Measurements from ENCODE around the gene KRTAP1-1.
"Not testable (repeated sequence)": the region's sequence is repeated elsewhere in the genome, so short reads cannot be mapped to it uniquely, and the experiment has no call there.

KRTAP1-1 gene

DNA sequence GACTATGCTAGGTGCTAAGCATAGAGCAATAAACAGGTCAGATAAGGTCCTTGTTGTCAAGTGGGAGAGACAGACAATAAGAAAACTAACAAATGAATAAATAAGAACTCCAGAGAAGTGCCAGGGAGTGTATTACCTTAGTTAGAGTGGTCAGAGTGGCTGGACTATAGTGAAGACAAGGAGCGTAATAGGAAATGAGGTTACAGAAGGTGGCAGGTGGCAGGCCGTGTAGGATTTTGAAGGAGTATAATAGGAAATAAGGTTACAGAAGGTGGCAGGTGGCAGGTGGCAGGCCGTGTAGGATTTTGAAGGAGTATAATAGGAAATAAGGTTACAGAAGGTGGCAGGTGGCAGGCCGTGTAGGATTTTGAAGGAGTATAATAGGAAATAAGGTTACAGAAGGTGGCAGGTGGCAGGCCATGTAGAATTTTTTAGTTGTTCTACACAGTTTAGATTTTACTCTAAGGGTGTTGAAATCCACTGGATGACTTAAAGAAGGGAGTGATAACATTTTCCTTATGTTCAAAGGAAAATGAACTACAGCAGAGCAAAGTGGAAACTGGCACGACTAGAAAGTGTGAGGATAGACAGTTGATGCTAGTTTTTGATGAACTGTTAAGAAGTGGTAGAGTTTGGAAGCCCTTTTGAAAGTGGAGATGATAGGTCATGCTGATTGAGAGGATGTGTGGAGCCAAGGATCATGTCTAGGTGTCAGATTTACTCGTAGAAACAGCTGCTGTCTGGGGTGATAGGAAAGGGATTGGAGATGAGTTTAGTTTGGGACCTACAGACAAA, 28.7 kb downstream of the KRTAP1-1 start:
- no peak for DNase-seq (ENCODE audit: low spot score)

DNA sequence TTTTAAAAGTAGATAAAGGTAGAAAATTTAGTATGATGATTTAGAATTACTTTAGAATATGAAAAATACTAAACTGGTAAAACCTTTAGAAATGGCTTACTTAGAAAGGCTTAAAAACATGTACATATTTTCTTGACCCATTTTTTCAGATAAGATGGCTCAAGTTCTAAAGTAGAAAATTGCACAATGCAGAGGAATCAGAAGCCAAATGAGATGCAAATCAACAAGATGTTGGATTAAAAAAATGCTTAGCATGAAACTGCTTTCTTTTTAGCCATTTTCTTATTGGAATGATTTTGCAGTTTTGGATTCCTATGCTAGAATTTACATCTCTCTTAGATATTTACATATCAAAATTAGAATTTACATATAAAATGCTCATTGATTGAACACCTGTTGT, 30.8 kb downstream of the KRTAP1-1 start:
- no peak for DNase-seq (ENCODE audit: low spot score)

DNA sequence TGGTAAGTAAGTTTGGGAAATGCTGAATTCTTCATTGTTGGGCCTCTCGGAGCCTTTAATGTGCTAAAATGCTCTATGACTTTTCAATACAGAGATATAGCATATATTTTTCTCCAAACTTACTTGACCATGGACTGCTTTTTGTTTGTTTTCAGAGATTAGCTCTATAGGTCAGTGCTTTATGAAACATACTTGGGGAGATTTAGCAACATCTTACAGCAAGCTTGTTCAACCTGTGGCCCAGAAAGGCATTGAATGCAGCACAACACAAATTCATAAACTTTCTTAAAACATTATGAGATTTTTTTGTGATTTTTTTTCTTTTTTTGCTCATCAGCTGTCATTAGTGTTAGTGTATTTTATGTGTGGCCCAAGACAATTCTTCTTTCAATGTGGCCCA, 31.3 kb downstream of the KRTAP1-1 start:
- no peak for DNase-seq (ENCODE audit: low spot score)

DNA sequence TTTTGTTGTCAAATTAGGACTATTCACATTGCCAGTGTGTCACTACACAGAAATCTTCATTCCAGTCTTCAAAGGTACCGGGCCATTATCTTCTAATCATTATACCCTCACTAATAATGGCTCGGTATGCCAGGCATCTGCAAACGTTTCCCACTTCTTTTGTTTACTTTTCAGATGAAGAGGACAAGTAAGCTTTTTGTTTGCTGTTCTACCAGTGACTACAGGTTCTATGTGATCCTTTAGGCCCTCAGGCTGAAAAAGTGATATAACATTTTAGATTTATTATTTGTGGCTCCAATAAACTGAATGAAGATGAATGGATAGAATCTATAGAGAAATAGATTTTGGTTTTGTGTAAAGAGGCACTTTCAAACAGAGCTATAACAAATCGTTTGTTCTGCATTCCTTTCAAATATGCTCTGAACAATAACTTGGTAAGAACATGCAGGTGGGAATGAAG, 31.9 kb downstream of the KRTAP1-1 start:
- DNase-seq (ENCODE audit: low spot score): peak; percentile 8

- no peak for DNase-seq (ENCODE audit: low spot score)
Observed at GRCh38 chr17:41008811-41009210, 32.4 kb downstream of the KRTAP1-1 start, which contains the start of gene KRTAP3-1. TSS of gene KRTAP3-1 (minus strand) at chr17:41009128. CDS start at chr17:41009074, 54 bp downstream.

DNA sequence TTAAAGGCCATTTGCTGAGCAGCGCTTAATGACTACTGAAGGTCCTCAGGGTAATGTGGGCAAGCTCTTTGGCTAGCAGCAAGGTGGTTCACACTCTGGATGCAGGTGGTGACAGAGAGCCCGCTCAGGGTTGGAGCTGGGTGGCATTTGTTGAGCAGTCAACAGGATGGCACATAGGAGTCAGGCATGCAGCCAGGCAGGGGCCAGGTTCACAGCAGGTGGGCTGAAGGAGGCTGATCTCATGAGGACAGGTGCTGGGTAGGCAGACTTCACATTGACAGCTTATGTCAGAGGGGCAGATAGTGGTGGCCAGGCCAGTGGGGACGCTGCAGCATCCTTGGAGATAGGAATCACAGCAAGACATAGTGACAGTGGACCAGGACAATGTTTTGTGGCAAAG, 36.9 kb downstream of the KRTAP1-1 start:
- DNase-seq (ENCODE audit: low spot score): no peak

DNA sequence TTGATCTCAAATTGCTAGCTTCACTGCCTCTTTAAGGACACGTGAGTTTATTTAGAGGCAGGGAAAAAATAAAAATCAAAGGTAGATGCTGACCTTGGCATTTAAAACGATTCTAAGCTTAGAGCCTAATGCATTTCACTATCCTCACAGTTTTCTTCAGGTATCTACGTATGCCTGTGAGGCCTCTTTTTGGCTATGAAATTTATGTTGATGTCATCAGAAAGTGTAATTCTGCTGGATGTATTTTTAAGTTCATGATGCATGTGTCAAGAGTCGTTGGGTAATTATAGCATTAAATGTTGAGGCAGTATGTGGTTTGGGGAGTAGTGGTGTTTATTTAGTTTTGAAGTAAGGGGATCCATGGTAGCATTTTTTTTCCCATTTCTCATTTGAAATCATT, 37.3 kb downstream of the KRTAP1-1 start:
- no peak for DNase-seq (ENCODE audit: low spot score)

DNA sequence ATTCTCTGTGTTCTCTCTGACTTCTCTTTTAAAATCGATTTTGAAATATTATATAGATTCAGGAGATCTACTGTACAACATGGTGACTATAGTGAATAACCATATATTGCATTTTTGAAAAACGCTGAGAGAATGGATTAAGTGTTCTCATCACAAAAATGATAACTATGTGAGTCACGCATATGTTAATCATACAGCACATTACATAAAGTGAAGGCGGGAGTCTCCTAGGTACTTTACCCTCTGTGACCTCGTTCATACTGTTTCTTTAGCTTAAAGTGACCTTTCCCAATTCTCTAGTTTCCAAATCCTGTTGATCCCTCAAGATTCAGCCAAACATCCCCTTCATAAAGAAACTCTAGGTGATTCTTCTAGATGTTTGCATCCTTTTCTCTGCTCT, 38.4 kb downstream of the KRTAP1-1 start:
- no peak for DNase-seq (ENCODE audit: low spot score)

DNA sequence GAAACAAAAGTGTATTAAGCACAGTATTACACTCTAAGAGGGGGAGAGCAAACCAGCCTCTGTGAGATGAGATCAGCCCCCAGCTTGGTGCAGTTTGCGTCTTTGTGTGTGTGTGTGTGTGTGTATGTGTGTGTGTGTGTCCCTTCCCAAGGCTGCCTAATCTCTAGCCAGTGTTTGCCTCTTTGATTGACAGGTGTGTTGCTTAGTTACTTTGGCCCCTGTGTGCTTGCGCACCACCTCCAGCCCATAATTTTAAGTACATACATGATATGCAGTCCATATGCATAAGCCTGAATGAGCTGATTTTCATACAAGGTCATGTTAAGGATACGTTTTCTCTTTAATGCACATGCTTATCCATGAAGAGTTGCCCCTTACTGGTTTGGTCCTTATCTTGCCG, 39.5 kb downstream of the KRTAP1-1 start:
- DNase-seq (ENCODE audit: low spot score): no peak

DNA sequence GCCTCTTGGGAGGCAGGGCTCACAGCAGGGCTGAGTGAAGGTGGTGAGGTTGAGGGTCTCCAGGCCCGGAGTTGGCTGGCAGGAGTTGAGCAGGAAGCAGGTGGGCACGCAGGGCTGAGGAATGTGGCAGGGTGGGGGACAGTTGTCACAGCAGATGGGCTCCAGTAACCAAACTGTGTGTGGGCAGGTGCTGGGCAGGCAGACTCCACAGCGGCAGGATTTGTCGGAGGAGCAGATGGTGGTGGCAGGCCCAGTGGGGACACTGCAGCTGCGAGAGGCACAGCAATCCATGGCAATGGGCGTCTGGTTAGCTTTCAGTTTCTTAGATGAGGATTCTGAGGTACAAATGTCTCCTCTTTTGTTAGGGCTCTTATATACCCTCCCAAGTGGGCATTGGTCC, 41.7 kb downstream of the KRTAP1-1 start, which contains the start of gene KRTAP3-2:
Gene KRTAP3-2 (minus strand): TSS at position 344 of the 400 bp plus-strand sequence. CDS start 53 bp downstream, at position 291.
- not testable (repeated sequence) for DNase-seq (ENCODE audit: low spot score)

DNA sequence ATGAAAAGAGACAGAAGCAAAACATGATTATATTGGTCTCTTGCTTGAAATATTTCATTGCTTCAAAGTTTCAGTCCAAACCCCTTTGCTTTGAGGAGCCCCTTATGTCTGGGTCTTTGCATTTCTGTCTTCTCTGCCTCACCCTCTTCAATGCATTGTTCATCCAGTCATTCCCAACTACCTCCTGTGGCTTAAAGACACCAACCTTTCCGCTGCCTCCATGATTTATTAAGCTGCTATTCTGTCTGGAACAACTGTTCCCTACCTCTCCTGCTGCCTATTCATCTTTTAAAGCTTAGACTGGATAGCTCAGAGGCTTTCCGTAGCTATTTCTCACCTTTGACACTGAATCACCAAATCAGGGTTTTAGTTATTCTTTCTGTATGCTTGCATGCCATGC, 43.9 kb downstream of the KRTAP1-1 start:
- DNase-seq (ENCODE audit: low spot score): no peak

- DNase-seq (ENCODE audit: low spot score): no peak
Observed at GRCh38 chr17:40996829-40997228, 44.4 kb downstream of the KRTAP1-1 start.

- no peak for DNase-seq (ENCODE audit: low spot score)
Observed at GRCh38 chr17:40995116-40995515, 46.1 kb downstream of the KRTAP1-1 start.

DNA sequence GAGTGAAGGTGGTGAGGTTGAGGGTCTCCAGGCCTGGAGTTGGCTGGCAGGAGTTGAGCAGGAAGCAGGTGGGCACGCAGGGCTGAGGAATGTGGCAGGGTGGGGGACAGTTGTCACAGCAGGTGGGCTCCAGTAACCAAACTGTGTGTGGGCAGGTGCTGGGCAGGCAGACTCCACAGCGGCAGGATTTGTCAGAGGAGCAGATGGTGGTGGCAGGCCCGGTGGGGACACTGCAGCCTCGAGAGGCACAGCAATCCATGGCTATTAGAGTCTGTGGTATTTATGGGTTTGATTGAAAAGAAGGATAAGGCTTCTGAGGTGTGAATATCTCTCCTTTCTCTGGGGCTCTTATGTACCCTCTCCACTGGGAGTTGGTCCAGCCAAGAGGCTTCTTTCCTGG, 47.4 kb downstream of the KRTAP1-1 start, which contains the start of gene KRTAP3-3:
Gene KRTAP3-3 (minus strand): TSS at position 326 of the 400 bp plus-strand sequence. CDS start 67 bp downstream, at position 259.
- DNase-seq (ENCODE audit: low spot score): no peak

- no peak for DNase-seq (ENCODE audit: low spot score)
Observed at GRCh38 chr17:40993084-40993483, 48.2 kb downstream of the KRTAP1-1 start.

GRCh38 chr17:40992666-40993065, 48.6 kb downstream of the KRTAP1-1 start:
- no peak for DNase-seq (ENCODE audit: low spot score)
